HG03025 (cell line): ENCODE measurements around the gene WASF2.
"Not testable (repeated sequence)": the region's sequence is repeated elsewhere in the genome, so short reads cannot be mapped to it uniquely, and the experiment has no call there.

Experiments used
- ATAC-seq: cut with Tn5 transposase; IDR thresholded peaks from one replicate; pipeline ENCODE4 v1.9.1; 2021; ENCODE audit warnings: mild to moderate bottlenecking, moderate library complexity; ENCODE audit not compliant: unreplicated experiment, low FRiP score

Gene WASF2

GRCh38 chr1:27463916-27464315 is 26.1 kb downstream of the WASF2 start:
- ATAC-seq = not testable (repeated sequence)

- ATAC-seq = not testable (repeated sequence)
These were observed 31.4 kb downstream of the WASF2 start for GRCh38 chr1:27458521-27458920.

GRCh38 chr1:27455139-27455811 is 34.7 kb downstream of the WASF2 start:
- ATAC-seq = no peak

GRCh38 chr1:27454610-27455009 is 35.4 kb downstream of the WASF2 start:
- ATAC-seq = no peak

- ATAC-seq = no peak
These were observed 38.6 kb downstream of the WASF2 start for GRCh38 chr1:27451343-27451742.

- no peak for ATAC-seq
These were observed 41.0 kb downstream of the WASF2 start for GRCh38 chr1:27448982-27449381.

- ATAC-seq = no peak
These were observed 42.1 kb downstream of the WASF2 start for GRCh38 chr1:27447883-27448282.

GRCh38 chr1:27447399-27447798 is 42.6 kb downstream of the WASF2 start:
- no peak for ATAC-seq

- ATAC-seq = no peak
These were observed 43.4 kb downstream of the WASF2 start for GRCh38 chr1:27446496-27447020.

- ATAC-seq = no peak
These were observed 44.6 kb downstream of the WASF2 start for GRCh38 chr1:27445177-27445936.

GRCh38 chr1:27444632-27445031 is 45.3 kb downstream of the WASF2 start:
- ATAC-seq = no peak

- no peak for ATAC-seq
These were observed 50.8 kb downstream of the WASF2 start for GRCh38 chr1:27439150-27439549.

- no peak for ATAC-seq
These were observed 51.3 kb downstream of the WASF2 start for GRCh38 chr1:27438621-27439061.

- ATAC-seq = no peak
These were observed 53.5 kb downstream of the WASF2 start for GRCh38 chr1:27436204-27437159.

GRCh38 chr1:27435566-27436203 is 54.3 kb downstream of the WASF2 start:
- ATAC-seq = no peak

GRCh38 chr1:27433706-27434105 is 56.3 kb downstream of the WASF2 start:
- ATAC-seq = no peak

GRCh38 chr1:27432725-27433124 is 57.2 kb downstream of the WASF2 start:
- ATAC-seq = not testable (repeated sequence)

- ATAC-seq = no peak
These were observed 58.4 kb downstream of the WASF2 start for GRCh38 chr1:27431601-27431940.

- no peak for ATAC-seq
These were observed 58.9 kb downstream of the WASF2 start for GRCh38 chr1:27430903-27431600.

- no peak for ATAC-seq
These were observed 60.9 kb downstream of the WASF2 start for GRCh38 chr1:27429029-27429425.
